H9 (cell line): ENCODE measurements around the gene PLCH2. TPM values are rescaled to one million over a fixed set of nuclear protein-coding genes. Genes with fewer than 3 reads are reported as not detected.

ENCODE experiments used
- DNase-seq: peaks from one replicate; pipeline ENCODE4 v3.0.0-alpha.2; 2017
- H2AFZ ChIP-seq: one replicate; pipeline ENCODE4 v1.6.1; 2013; ENCODE audit warnings: mild to moderate bottlenecking, low read length, control low read depth, moderate library complexity
- H2AK5ac ChIP-seq: 2 replicates; pipeline ENCODE4 v1.6.1; 2013; ENCODE audit warnings: low read length, control low read depth, mixed read lengths; ENCODE audit not compliant: insufficient read length
- H2BK120ac ChIP-seq: one replicate; pipeline ENCODE4 v1.6.1; 2013; ENCODE audit warnings: low read depth, mild to moderate bottlenecking, low read length, control low read depth, inconsistent platforms; ENCODE audit not compliant: poor library complexity, severe bottlenecking
- H2BK12ac ChIP-seq: 2 replicates; pipeline ENCODE4 v1.6.1; 2013; ENCODE audit warnings: low read length, control low read depth, mixed read lengths, low read depth; ENCODE audit not compliant: insufficient read length
- H2BK15ac ChIP-seq: 2 replicates; pipeline ENCODE4 v1.6.1; 2013; ENCODE audit warnings: low read depth, low read length, control low read depth
- H2BK20ac ChIP-seq: one replicate; pipeline ENCODE4 v1.6.1; 2013; ENCODE audit warnings: low read depth, mild to moderate bottlenecking, low read length, control low read depth, inconsistent platforms; ENCODE audit not compliant: poor library complexity, severe bottlenecking
- H2BK5ac ChIP-seq: 2 replicates; pipeline ENCODE4 v1.6.1; 2013; ENCODE audit warnings: low read length, control low read depth, mixed read lengths; ENCODE audit not compliant: insufficient read length
- H3K14ac ChIP-seq: 2 replicates; pipeline ENCODE4 v1.6.1; 2013; ENCODE audit warnings: low read length, control low read depth; ENCODE audit not compliant: insufficient read depth
- H3K18ac ChIP-seq: 2 replicates; pipeline ENCODE4 v1.6.1; 2013; ENCODE audit warnings: low read depth, mild to moderate bottlenecking, mixed read lengths, low read length, control low read depth; ENCODE audit not compliant: insufficient read length
- H3K23ac ChIP-seq: 2 replicates; pipeline ENCODE4 v1.6.1; 2013; ENCODE audit warnings: low read length, control low read depth, mixed read lengths, low read depth; ENCODE audit not compliant: insufficient read length
- H3K23me2 ChIP-seq: 2 replicates; pipeline ENCODE4 v1.6.1; 2013; ENCODE audit warnings: low read depth, mild to moderate bottlenecking, mixed read lengths, low read length, control low read depth; ENCODE audit not compliant: insufficient read length, poor library complexity, severe bottlenecking
- H3K27ac ChIP-seq: 2 replicates; pipeline ENCODE4 v1.5.1; 2013; ENCODE audit warnings: low read length, control low read depth, mixed read lengths, low read depth; ENCODE audit not compliant: insufficient read length
- H3K27me3 ChIP-seq: 2 replicates; pipeline ENCODE4 v1.6.1; 2013; ENCODE audit warnings: low read length, control low read depth, inconsistent platforms; ENCODE audit not compliant: insufficient read depth
- H3K4ac ChIP-seq: 2 replicates; pipeline ENCODE4 v1.6.1; 2013; ENCODE audit warnings: low read depth, mild to moderate bottlenecking, control low read depth, inconsistent platforms, low read length, moderate library complexity
- H3K4me1 ChIP-seq: 2 replicates; pipeline ENCODE4 v1.6.1; 2013; ENCODE audit warnings: low read length, control low read depth, inconsistent platforms; ENCODE audit not compliant: insufficient read depth
- H3K4me2 ChIP-seq: 2 replicates; pipeline ENCODE4 v1.6.1; 2013; ENCODE audit warnings: low read length, control low read depth, mixed read lengths; ENCODE audit not compliant: insufficient read length, insufficient read depth
- H3K56ac ChIP-seq: 2 replicates; pipeline ENCODE4 v1.6.1; 2013; ENCODE audit warnings: low read depth, mild to moderate bottlenecking, mixed read lengths, low read length, control low read depth; ENCODE audit not compliant: insufficient read length
- H3K79me1 ChIP-seq: 2 replicates; pipeline ENCODE4 v1.6.1; 2013; ENCODE audit warnings: low read depth, mild to moderate bottlenecking, moderate library complexity, low read length, control low read depth, inconsistent platforms; ENCODE audit not compliant: insufficient read depth, poor library complexity, severe bottlenecking
- H3K79me2 ChIP-seq: 2 replicates; pipeline ENCODE4 v1.6.1; 2013; ENCODE audit warnings: low read length, control low read depth, inconsistent platforms; ENCODE audit not compliant: insufficient read depth
- H3K9ac ChIP-seq: 2 replicates; pipeline ENCODE4 v1.6.1; 2013; ENCODE audit warnings: low read length, control low read depth, mixed read lengths; ENCODE audit not compliant: insufficient read length; ENCODE audit errors: extremely low read depth
- H3K9me3 ChIP-seq: one replicate; pipeline ENCODE4 v1.6.1; 2013; ENCODE audit warnings: low read depth, low read length, inconsistent platforms; ENCODE audit not compliant: control insufficient read depth
- H3T11ph ChIP-seq: one replicate; pipeline ENCODE4 v1.6.1; 2013; ENCODE audit warnings: mild to moderate bottlenecking, low read length, control low read depth, inconsistent platforms
- H4K20me1 ChIP-seq: one replicate; pipeline ENCODE4 v1.6.1; 2013; ENCODE audit not compliant: control insufficient read depth, insufficient read length, insufficient read depth
- H4K5ac ChIP-seq: 2 replicates; pipeline ENCODE4 v1.6.1; 2013; ENCODE audit warnings: low read depth, mild to moderate bottlenecking, mixed read lengths, low read length, control low read depth; ENCODE audit not compliant: insufficient read length
- H4K8ac ChIP-seq: replicated peaks from 2 replicates; pipeline ENCODE4 v1.6.1; 2013; ENCODE audit warnings: low read length, control low read depth, mixed read lengths, low read depth; ENCODE audit not compliant: insufficient read length
- H4K91ac ChIP-seq: 2 replicates; pipeline ENCODE4 v1.6.1; 2013; ENCODE audit warnings: low read depth, mild to moderate bottlenecking, moderate library complexity, mixed read lengths, low read length, control low read depth; ENCODE audit not compliant: insufficient read length
- H3K27ac Mint-ChIP-seq, 3 experiments: 2 replicates in 2 of 3; 3 replicates in 1 of 3; pipeline ENCODE4 v1.8.0; 2020 to 2021; ENCODE audit warnings: mixed read lengths in 3 of 3, mild to moderate bottlenecking in 1 of 3, moderate library complexity in 1 of 3
- H3K27me3 Mint-ChIP-seq: 2 replicates; pipeline ENCODE4 v1.8.0; 2021; ENCODE audit warnings: low read depth, mild to moderate bottlenecking, moderate library complexity, mixed read lengths
- H3K36me3 Mint-ChIP-seq, 3 experiments: 2 replicates in 2 of 3; 3 replicates in 1 of 3; pipeline ENCODE4 v1.8.0; 2020 to 2021; ENCODE audit warnings: low read depth in 3 of 3, mixed read lengths in 3 of 3; ENCODE audit not compliant: insufficient read depth in 1 of 3
- H3K4me1 Mint-ChIP-seq, 2 experiments: 2 replicates each; pipeline ENCODE4 v1.8.0; 2020; ENCODE audit warnings: mixed read lengths in 2 of 2
- H3K4me3 Mint-ChIP-seq, 2 experiments: 2 replicates in 1 of 2; 3 replicates in 1 of 2; pipeline ENCODE4 v1.8.0; 2020 to 2021; ENCODE audit warnings: mild to moderate bottlenecking in 2 of 2, mixed read lengths in 2 of 2, moderate library complexity in 1 of 2
- H3K9me3 Mint-ChIP-seq, 2 experiments: 2 replicates in 1 of 2; 3 replicates in 1 of 2; pipeline ENCODE4 v1.8.0; 2020; ENCODE audit warnings: mild to moderate bottlenecking in 2 of 2, mixed read lengths in 2 of 2, moderate library complexity in 1 of 2
- CTCF ChIP-seq: fragments of 200-600 bp; sonication (generic); conservative IDR thresholded peaks from 3 replicates; pipeline ENCODE4 v1.8.0; 2021; ENCODE audit warnings: antibody characterized with exemption, mild to moderate bottlenecking
- WGBS: extraction: QIAGEN DNeasy Blood & Tissue Kit; methylation state at CpG from one replicate; pipeline ENCODE4 v1.1.7; 2013; ENCODE audit warnings: missing lambda C conversion rate, low lambda C conversion rate, mixed read lengths; ENCODE audit not compliant: insufficient read length; ENCODE audit errors: extremely low coverage; 5-methylcytosine and 5-hydroxymethylcytosine counted together
- total RNA-seq: library from RNA; stranded (reverse); gene quantifications from 2 replicates; pipeline ENCODE4 v1.2.1, GENCODE V29; 2021

The PLCH2 gene
- total RNA-seq, 1 experiment from 2014 or later: 0.09 TPM

- Histone ChIP-seq H4K91ac (no peak overlapping the region), H3T11ph (no peak overlapping the region), H3K79me1 (no peaks in the 10 kb centered on the region), H2BK12ac (no peak overlapping the region), H3K14ac (no peak overlapping the region), H3K4ac (no peak overlapping the region), H3K9me3 (no peaks in the 10 kb centered on the region), H2BK20ac (no peak overlapping the region), H3K27ac (no peak overlapping the region), H3K4me1 (no peaks in the 10 kb centered on the region), H2AK5ac (no peak overlapping the region), H4K8ac (no peak overlapping the region), H3K23ac (no peak overlapping the region), H2BK5ac (no peak overlapping the region), H2BK120ac (no peak overlapping the region), H3K79me2 (no peaks in the 10 kb centered on the region), H4K5ac (no peak overlapping the region), H2AFZ (no peak overlapping the region), H2BK15ac (no peak overlapping the region), H3K23me2 (no peaks in the 10 kb centered on the region), H4K20me1 (no peaks in the 10 kb centered on the region), H3K56ac (no peak overlapping the region), H3K9ac (no peak overlapping the region), H3K4me2 (no peak overlapping the region), H3K27me3 (no peaks in the 10 kb centered on the region), H3K18ac (no peak overlapping the region)
- no peak for DNase-seq
- WGBS: no CpG with 5 or more reads among the region's 2 CpGs
- Mint-ChIP-seq H3K36me3 (0 out of 7 replicates have a peak, but pooled peaks cover 0 to 8% (median 0%) of the 10 kb centered on the region in 3 experiments), H3K27ac (no peak overlapping the region; a peak in 1 of 7 replicates), H3K27me3 (peaks cover 39% of the 10 kb centered on the region), H3K4me3 (no peak overlapping the region; a peak in 1 of 5 replicates), H3K4me1 (0 out of 4 replicates have a peak, but pooled peaks cover 0 to 3% of the 10 kb centered on the region in 2 experiments), H3K9me3 (peaks cover 14 to 16% of the 10 kb centered on the region in 2 experiments)
- no peak for TF ChIP-seq CTCF
Measured at GRCh38 chr1:2488688-2489087, 12.6 kb downstream of the PLCH2 start.
